Measurements from ENCODE around the gene NDE1.

The NDE1 gene

GRCh38 chr16:15768201-15768600 is 118.2 kb downstream of the NDE1 start:
- no peaks in the 10 kb centered on the region for H3K36me3 ChIP-seq (ENCODE audit: control insufficient read depth in 4 of 4, insufficient read depth in 4 of 4, low read length in 3 of 4)
- POLR2A ChIA-PET: no interaction called here
- DNase-seq: no peak
- CTCF ChIA-PET: interaction anchor here (1.0 kb wide), 2 partner anchors 8 to 359 kb away, joined by 3 to 4 read pairs; no protein-coding TSS in a partner anchor
- H3K4me1 ChIP-seq (ENCODE audit: control extremely low read depth in 1 of 4, control insufficient read depth in 4 of 4, insufficient read depth in 4 of 4, low read length in 3 of 4): peaks cover 0 to 2% (median 0%) of the 10 kb centered on the region in 4 experiments
- H3K27me3 ChIP-seq (replicated peaks in 2 of 5; ENCODE audit: control insufficient read depth in 4 of 5, insufficient read depth in 5 of 5, low read length in 4 of 5): no peaks in the 10 kb centered on the region
- H3K9me3 ChIP-seq (ENCODE audit: control extremely low read depth in 1 of 5, control insufficient read depth in 4 of 5, insufficient read depth in 2 of 5, low read depth in 1 of 5, low read length in 4 of 5): peaks cover 0 to 8% (median 3%) of the 10 kb centered on the region in 5 experiments
- H3K27ac ChIP-seq (ENCODE audit: insufficient read depth in 1 of 2, low read depth in 1 of 2, low read length in 2 of 2, poor library complexity in 1 of 2, severe bottlenecking in 2 of 2): no peak overlapping the region
- H3K4me3 ChIP-seq (ENCODE audit: control insufficient read depth in 1 of 7, extremely low read depth in 1 of 7, insufficient read depth in 4 of 7, low read depth in 2 of 7, low read length in 6 of 7): no peak overlapping the region
- WGBS (ENCODE audit: insufficient coverage): 100% methylated on average over 1 of the region's 4 CpGs

DNA sequence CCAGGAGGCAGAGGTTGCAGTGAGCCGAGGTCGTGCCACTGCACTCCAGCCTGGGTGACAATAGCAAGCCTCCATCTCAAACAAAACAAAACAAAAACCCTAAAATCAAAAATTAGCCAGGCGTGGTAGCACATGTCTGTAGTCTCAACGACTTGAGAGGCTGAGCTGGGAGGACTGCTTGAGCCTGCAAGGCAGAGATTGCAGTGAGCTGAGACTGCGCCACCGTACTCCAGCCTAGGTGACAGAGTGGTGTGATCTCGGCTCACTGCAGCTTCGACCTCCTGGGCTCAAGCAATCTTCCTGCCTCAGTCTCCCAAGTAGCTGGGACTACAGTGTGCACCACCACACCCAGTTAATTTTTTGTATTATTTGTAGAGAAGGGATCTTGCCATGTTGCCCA is 119.2 kb downstream of the NDE1 start:
- ChIA-PET CTCF (interaction anchor here (1.0 to 2.9 kb wide), 4 partner anchors 9 to 358 kb away, joined by 3 to 10 read pairs (median 4); no protein-coding TSS in a partner anchor), POLR2A (no interaction called here)
- Histone ChIP-seq H3K36me3 (ENCODE audit: control insufficient read depth in 4 of 4, insufficient read depth in 4 of 4, low read length in 3 of 4) (no peaks in the 10 kb centered on the region), H3K4me1 (ENCODE audit: control extremely low read depth in 1 of 4, control insufficient read depth in 4 of 4, insufficient read depth in 4 of 4, low read length in 3 of 4) (peaks cover 0 to 2% (median 0%) of the 10 kb centered on the region in 4 experiments), H3K27ac (ENCODE audit: insufficient read depth in 1 of 2, low read depth in 1 of 2, low read length in 2 of 2, poor library complexity in 1 of 2, severe bottlenecking in 2 of 2) (no peak overlapping the region), H3K4me3 (ENCODE audit: control insufficient read depth in 1 of 7, extremely low read depth in 1 of 7, insufficient read depth in 4 of 7, low read depth in 2 of 7, low read length in 6 of 7) (no peak overlapping the region), H3K27me3 (replicated peaks in 2 of 5; ENCODE audit: control insufficient read depth in 4 of 5, insufficient read depth in 5 of 5, low read length in 4 of 5) (no peaks in the 10 kb centered on the region), H3K9me3 (ENCODE audit: control extremely low read depth in 1 of 5, control insufficient read depth in 4 of 5, insufficient read depth in 2 of 5, low read depth in 1 of 5, low read length in 4 of 5) (peaks cover 0 to 8% (median 3%) of the 10 kb centered on the region in 5 experiments)
- WGBS (ENCODE audit: insufficient coverage): 95% methylated on average over 2 of the region's 8 CpGs
- no peak for DNase-seq

DNA sequence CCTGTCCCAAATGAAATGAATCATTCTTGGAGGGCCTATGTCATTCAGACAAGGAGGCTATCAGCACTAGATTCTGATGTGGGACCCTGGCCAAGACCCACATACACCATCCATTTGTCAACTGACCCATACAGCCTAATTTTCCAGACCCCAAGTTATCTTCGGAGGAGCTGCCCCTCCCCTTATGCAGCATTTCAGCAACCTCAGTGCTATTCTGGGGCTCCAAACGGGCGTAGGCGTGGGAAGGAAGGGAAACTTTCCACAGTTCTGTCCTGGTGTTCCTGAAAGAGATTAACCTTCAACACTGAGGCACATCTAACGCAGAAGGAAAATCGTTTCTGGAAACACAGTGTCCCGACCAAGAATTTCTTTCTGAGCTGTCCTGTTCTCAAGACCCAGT is 120.1 kb downstream of the NDE1 start:
- Histone ChIP-seq H3K27ac (ENCODE audit: insufficient read depth in 1 of 2, low read depth in 1 of 2, low read length in 2 of 2, poor library complexity in 1 of 2, severe bottlenecking in 2 of 2) (no peak overlapping the region), H3K4me1 (ENCODE audit: control extremely low read depth in 1 of 4, control insufficient read depth in 4 of 4, insufficient read depth in 4 of 4, low read length in 3 of 4) (peaks cover 0 to 2% (median 0%) of the 10 kb centered on the region in 4 experiments), H3K4me3 (ENCODE audit: control insufficient read depth in 1 of 7, extremely low read depth in 1 of 7, insufficient read depth in 4 of 7, low read depth in 2 of 7, low read length in 6 of 7) (no peak overlapping the region), H3K27me3 (replicated peaks in 2 of 5; ENCODE audit: control insufficient read depth in 4 of 5, insufficient read depth in 5 of 5, low read length in 4 of 5) (no peaks in the 10 kb centered on the region), H3K36me3 (ENCODE audit: control insufficient read depth in 4 of 4, insufficient read depth in 4 of 4, low read length in 3 of 4) (no peaks in the 10 kb centered on the region), H3K9me3 (ENCODE audit: control extremely low read depth in 1 of 5, control insufficient read depth in 4 of 5, insufficient read depth in 2 of 5, low read depth in 1 of 5, low read length in 4 of 5) (peaks cover 0 to 8% (median 3%) of the 10 kb centered on the region in 5 experiments)
- 95% methylated on average over 5 of the region's 7 CpGs for WGBS (ENCODE audit: insufficient coverage)
- DNase-seq: no peak
- CTCF ChIA-PET: interaction anchor here (0.6 to 2.9 kb wide), 5 partner anchors 8 to 419 kb away, joined by 3 to 11 read pairs (median 4); no protein-coding TSS in a partner anchor
- POLR2A ChIA-PET: interaction anchor here (0.7 kb wide), 1 partner anchor 65 kb away, joined by 3 read pairs; no protein-coding TSS in a partner anchor

- ChIA-PET POLR2A (interaction anchor here (0.7 kb wide), 1 partner anchor 65 kb away, joined by 3 read pairs; no protein-coding TSS in a partner anchor), CTCF (interaction anchor here (0.6 to 2.9 kb wide), 5 partner anchors 8 to 419 kb away, joined by 3 to 11 read pairs (median 4); no protein-coding TSS in a partner anchor)
- H3K36me3 ChIP-seq (ENCODE audit: control insufficient read depth in 4 of 4, insufficient read depth in 4 of 4, low read length in 3 of 4): no peaks in the 10 kb centered on the region
- DNase-seq: no peak
- 93% methylated on average over 3 of the region's 3 CpGs for WGBS (ENCODE audit: insufficient coverage)
- peaks cover 0 to 8% (median 3%) of the 10 kb centered on the region in 5 experiments for H3K9me3 ChIP-seq (ENCODE audit: control extremely low read depth in 1 of 5, control insufficient read depth in 4 of 5, insufficient read depth in 2 of 5, low read depth in 1 of 5, low read length in 4 of 5)
- H3K27ac ChIP-seq (ENCODE audit: insufficient read depth in 1 of 2, low read depth in 1 of 2, low read length in 2 of 2, poor library complexity in 1 of 2, severe bottlenecking in 2 of 2): no peak overlapping the region
- no peaks in the 10 kb centered on the region for H3K27me3 ChIP-seq (replicated peaks in 2 of 5; ENCODE audit: control insufficient read depth in 4 of 5, insufficient read depth in 5 of 5, low read length in 4 of 5)
- peaks cover 0 to 2% (median 0%) of the 10 kb centered on the region in 4 experiments for H3K4me1 ChIP-seq (ENCODE audit: control extremely low read depth in 1 of 4, control insufficient read depth in 4 of 4, insufficient read depth in 4 of 4, low read length in 3 of 4)
- H3K4me3 ChIP-seq (ENCODE audit: control insufficient read depth in 1 of 7, extremely low read depth in 1 of 7, insufficient read depth in 4 of 7, low read depth in 2 of 7, low read length in 6 of 7): no peak overlapping the region
Measured at GRCh38 chr16:15770512-15770911, 120.5 kb downstream of the NDE1 start.

DNA sequence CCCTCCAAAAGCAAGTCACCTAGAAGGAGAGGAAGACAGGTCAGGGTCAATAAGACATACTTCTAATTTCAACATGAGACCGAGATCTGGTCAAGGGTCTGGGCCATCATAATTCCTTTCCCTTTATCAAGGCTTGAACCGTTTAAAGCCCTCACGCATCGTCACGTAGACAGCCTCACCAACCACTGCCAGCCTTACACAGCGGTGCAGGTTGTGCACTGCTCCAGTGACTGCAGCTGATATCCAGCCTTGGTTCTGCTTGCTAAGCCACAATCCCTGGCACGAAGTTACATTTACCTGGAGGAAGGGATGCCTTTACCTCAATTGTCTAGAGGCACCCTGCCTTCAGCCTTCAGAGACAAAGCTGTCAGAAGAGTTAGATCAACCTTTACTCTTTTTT is 121.6 kb downstream of the NDE1 start:
- H3K9me3 ChIP-seq (ENCODE audit: control extremely low read depth in 1 of 5, control insufficient read depth in 4 of 5, insufficient read depth in 2 of 5, low read depth in 1 of 5, low read length in 4 of 5): peaks cover 0 to 8% (median 3%) of the 10 kb centered on the region in 5 experiments
- H3K27ac ChIP-seq (ENCODE audit: insufficient read depth in 1 of 2, low read depth in 1 of 2, low read length in 2 of 2, poor library complexity in 1 of 2, severe bottlenecking in 2 of 2): no peak overlapping the region
- CTCF ChIA-PET: interaction anchor here (0.7 to 2.1 kb wide), 3 partner anchors 11 to 17 kb away, joined by 3 to 11 read pairs (median 4); no protein-coding TSS in a partner anchor
- POLR2A ChIA-PET: no interaction called here
- WGBS (ENCODE audit: insufficient coverage): 100% methylated on average over 6 of the region's 7 CpGs
- H3K36me3 ChIP-seq (ENCODE audit: control insufficient read depth in 4 of 4, insufficient read depth in 4 of 4, low read length in 3 of 4): no peaks in the 10 kb centered on the region
- H3K27me3 ChIP-seq (replicated peaks in 2 of 5; ENCODE audit: control insufficient read depth in 4 of 5, insufficient read depth in 5 of 5, low read length in 4 of 5): no peaks in the 10 kb centered on the region
- no peak for DNase-seq
- no peak overlapping the region for H3K4me3 ChIP-seq (ENCODE audit: control insufficient read depth in 1 of 7, extremely low read depth in 1 of 7, insufficient read depth in 4 of 7, low read depth in 2 of 7, low read length in 6 of 7)
- H3K4me1 ChIP-seq (ENCODE audit: control extremely low read depth in 1 of 4, control insufficient read depth in 4 of 4, insufficient read depth in 4 of 4, low read length in 3 of 4): no peaks in the 10 kb centered on the region

GRCh38 chr16:15772579-15773293 is 122.7 kb downstream of the NDE1 start:
- Histone ChIP-seq H3K9me3 (ENCODE audit: control extremely low read depth in 1 of 5, control insufficient read depth in 4 of 5, insufficient read depth in 2 of 5, low read depth in 1 of 5, low read length in 4 of 5) (peaks cover 0 to 8% (median 3%) of the 10 kb centered on the region in 5 experiments), H3K27ac (ENCODE audit: insufficient read depth in 1 of 2, low read depth in 1 of 2, low read length in 2 of 2, poor library complexity in 1 of 2, severe bottlenecking in 2 of 2) (no peak overlapping the region), H3K27me3 (replicated peaks in 2 of 5; ENCODE audit: control insufficient read depth in 4 of 5, insufficient read depth in 5 of 5, low read length in 4 of 5) (no peaks in the 10 kb centered on the region), H3K4me1 (ENCODE audit: control extremely low read depth in 1 of 4, control insufficient read depth in 4 of 4, insufficient read depth in 4 of 4, low read length in 3 of 4) (no peaks in the 10 kb centered on the region), H3K4me3 (ENCODE audit: control insufficient read depth in 1 of 7, extremely low read depth in 1 of 7, insufficient read depth in 4 of 7, low read depth in 2 of 7, low read length in 6 of 7) (no peak overlapping the region), H3K36me3 (ENCODE audit: control insufficient read depth in 4 of 4, insufficient read depth in 4 of 4, low read length in 3 of 4) (no peaks in the 10 kb centered on the region)
- CTCF ChIA-PET: interaction anchor here (0.6 to 1.3 kb wide), 6 partner anchors 9 to 355 kb away, joined by 3 to 6 read pairs (median 4); no protein-coding TSS in a partner anchor
- DNase-seq: no peak
- POLR2A ChIA-PET: no interaction called here
- WGBS (ENCODE audit: insufficient coverage): 91% methylated on average over 5 of the region's 11 CpGs

DNA sequence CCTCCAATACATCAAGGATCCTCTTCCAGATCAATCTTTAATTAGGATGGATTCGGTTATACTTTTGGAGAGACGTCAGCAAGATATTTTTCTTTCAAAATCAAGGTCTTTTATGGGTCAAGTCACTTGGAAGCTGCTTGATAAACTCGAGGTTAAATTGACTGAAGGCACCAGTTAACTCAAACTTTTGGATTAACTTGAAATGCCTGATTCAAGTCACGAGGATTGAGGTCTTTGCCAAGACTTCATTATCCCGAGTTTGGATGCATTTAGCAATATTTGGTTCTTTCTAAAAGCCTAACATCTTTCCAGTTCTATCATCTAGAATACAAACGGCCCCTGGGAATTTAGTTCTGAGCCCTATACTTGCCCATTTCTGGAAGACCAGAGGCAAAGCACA is 123.9 kb downstream of the NDE1 start:
- Histone ChIP-seq H3K9me3 (ENCODE audit: control extremely low read depth in 1 of 5, control insufficient read depth in 4 of 5, insufficient read depth in 2 of 5, low read depth in 1 of 5, low read length in 4 of 5) (no peaks in the 10 kb centered on the region), H3K27ac (ENCODE audit: insufficient read depth in 1 of 2, low read depth in 1 of 2, low read length in 2 of 2, poor library complexity in 1 of 2, severe bottlenecking in 2 of 2) (no peak overlapping the region), H3K4me3 (ENCODE audit: control insufficient read depth in 1 of 7, extremely low read depth in 1 of 7, insufficient read depth in 4 of 7, low read depth in 2 of 7, low read length in 6 of 7) (no peak overlapping the region), H3K27me3 (replicated peaks in 2 of 5; ENCODE audit: control insufficient read depth in 4 of 5, insufficient read depth in 5 of 5, low read length in 4 of 5) (no peaks in the 10 kb centered on the region), H3K36me3 (ENCODE audit: control insufficient read depth in 4 of 4, insufficient read depth in 4 of 4, low read length in 3 of 4) (no peaks in the 10 kb centered on the region), H3K4me1 (ENCODE audit: control extremely low read depth in 1 of 4, control insufficient read depth in 4 of 4, insufficient read depth in 4 of 4, low read length in 3 of 4) (peaks cover 0 to 3% (median 0%) of the 10 kb centered on the region in 4 experiments)
- WGBS (ENCODE audit: insufficient coverage): 89% methylated on average over 6 of the region's 6 CpGs
- CTCF ChIA-PET: interaction anchor here (1.2 kb wide), 1 partner anchor 369 kb away, joined by 3 read pairs; no protein-coding TSS in a partner anchor
- no peak for DNase-seq
- POLR2A ChIA-PET: no interaction called here

Data from common myeloid progenitor, CD34-positive (primary cell).